ENCODE results near the gene TBC1D1.

TBC1D1 gene

GRCh38 chr4:37890801-37891259, at the start of gene TBC1D1:
Gene TBC1D1, plus strand, starts transcription at chr4:37891084. Its CDS starts 11,012 bp downstream, at chr4:37902096.
- DNase-seq (ENCODE audit: low spot score), result peak; percentile 65

GRCh38 chr4:37844204-37844603, 46.7 kb upstream of the TBC1D1 start:
- no peak for DNase-seq (ENCODE audit: low spot score)

- DNase-seq (ENCODE audit: low spot score), result no peak
These were observed 45.7 kb upstream of the TBC1D1 start for GRCh38 chr4:37845201-37845600.

GRCh38 chr4:37847311-37847884, 43.5 kb upstream of the TBC1D1 start:
- no peak for DNase-seq (ENCODE audit: low spot score)

GRCh38 chr4:37852376-37852775, 38.5 kb upstream of the TBC1D1 start:
- no peak for DNase-seq (ENCODE audit: low spot score)

- no peak for DNase-seq (ENCODE audit: low spot score)
These were observed 32.8 kb upstream of the TBC1D1 start for GRCh38 chr4:37858112-37858511.

GRCh38 chr4:37858872-37859271, 32.0 kb upstream of the TBC1D1 start:
- no peak for DNase-seq (ENCODE audit: low spot score)

GRCh38 chr4:37860266-37860665, 30.6 kb upstream of the TBC1D1 start:
- DNase-seq (ENCODE audit: low spot score), result no peak

GRCh38 chr4:37862961-37863360, 27.9 kb upstream of the TBC1D1 start:
- DNase-seq (ENCODE audit: low spot score), result no peak

- DNase-seq (ENCODE audit: low spot score), result no peak
These were observed 26.1 kb upstream of the TBC1D1 start for GRCh38 chr4:37864786-37865185.

- no peak for DNase-seq (ENCODE audit: low spot score)
These were observed 25.4 kb upstream of the TBC1D1 start for GRCh38 chr4:37865450-37865849.

- DNase-seq (ENCODE audit: low spot score), result no peak
These were observed 23.8 kb upstream of the TBC1D1 start for GRCh38 chr4:37867102-37867501.

- DNase-seq (ENCODE audit: low spot score), result no peak
These were observed 22.6 kb upstream of the TBC1D1 start for GRCh38 chr4:37868238-37868637.

- DNase-seq (ENCODE audit: low spot score), result no peak
These were observed 18.4 kb upstream of the TBC1D1 start for GRCh38 chr4:37872310-37872988.

GRCh38 chr4:37873386-37873785, 17.5 kb upstream of the TBC1D1 start:
- no peak for DNase-seq (ENCODE audit: low spot score)

GRCh38 chr4:37876156-37876555, 14.7 kb upstream of the TBC1D1 start:
- DNase-seq (ENCODE audit: low spot score), result no peak

GRCh38 chr4:37879365-37879764, 11.5 kb upstream of the TBC1D1 start:
- DNase-seq (ENCODE audit: low spot score), result no peak

- DNase-seq (ENCODE audit: low spot score), result no peak
These were observed 9.1 kb upstream of the TBC1D1 start for GRCh38 chr4:37881811-37882210.

- no peak for DNase-seq (ENCODE audit: low spot score)
These were observed 8.1 kb upstream of the TBC1D1 start for GRCh38 chr4:37882665-37883296.

GRCh38 chr4:37884855-37885487, 5.9 kb upstream of the TBC1D1 start:
- DNase-seq (ENCODE audit: low spot score), result no peak

- no peak for DNase-seq (ENCODE audit: low spot score)
These were observed 5.4 kb upstream of the TBC1D1 start for GRCh38 chr4:37885496-37885895.

GRCh38 chr4:37889849-37890800, 759 bp upstream of the TBC1D1 start:
- peak; percentile 48 for DNase-seq (ENCODE audit: low spot score)
